ENCODE results near the gene FRRS1.

Gene FRRS1

GRCh38 chr1:99670583-99670982, 95.9 kb downstream of the FRRS1 start:
- TF ChIP-seq, protein P1, sequence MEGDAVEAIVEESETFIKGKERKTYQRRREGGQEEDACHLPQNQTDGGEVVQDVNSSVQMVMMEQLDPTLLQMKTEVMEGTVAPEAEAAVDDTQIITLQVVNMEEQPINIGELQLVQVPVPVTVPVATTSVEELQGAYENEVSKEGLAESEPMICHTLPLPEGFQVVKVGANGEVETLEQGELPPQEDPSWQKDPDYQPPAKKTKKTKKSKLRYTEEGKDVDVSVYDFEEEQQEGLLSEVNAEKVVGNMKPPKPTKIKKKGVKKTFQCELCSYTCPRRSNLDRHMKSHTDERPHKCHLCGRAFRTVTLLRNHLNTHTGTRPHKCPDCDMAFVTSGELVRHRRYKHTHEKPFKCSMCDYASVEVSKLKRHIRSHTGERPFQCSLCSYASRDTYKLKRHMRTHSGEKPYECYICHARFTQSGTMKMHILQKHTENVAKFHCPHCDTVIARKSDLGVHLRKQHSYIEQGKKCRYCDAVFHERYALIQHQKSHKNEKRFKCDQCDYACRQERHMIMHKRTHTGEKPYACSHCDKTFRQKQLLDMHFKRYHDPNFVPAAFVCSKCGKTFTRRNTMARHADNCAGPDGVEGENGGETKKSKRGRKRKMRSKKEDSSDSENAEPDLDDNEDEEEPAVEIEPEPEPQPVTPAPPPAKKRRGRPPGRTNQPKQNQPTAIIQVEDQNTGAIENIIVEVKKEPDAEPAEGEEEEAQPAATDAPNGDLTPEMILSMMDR (IDR thresholded peaks at IDR 0.05; ENCODE audit: low read depth, low read length, missing control alignments): no peak
- no peak for DNase-seq (ENCODE audit: low read depth)

DNA sequence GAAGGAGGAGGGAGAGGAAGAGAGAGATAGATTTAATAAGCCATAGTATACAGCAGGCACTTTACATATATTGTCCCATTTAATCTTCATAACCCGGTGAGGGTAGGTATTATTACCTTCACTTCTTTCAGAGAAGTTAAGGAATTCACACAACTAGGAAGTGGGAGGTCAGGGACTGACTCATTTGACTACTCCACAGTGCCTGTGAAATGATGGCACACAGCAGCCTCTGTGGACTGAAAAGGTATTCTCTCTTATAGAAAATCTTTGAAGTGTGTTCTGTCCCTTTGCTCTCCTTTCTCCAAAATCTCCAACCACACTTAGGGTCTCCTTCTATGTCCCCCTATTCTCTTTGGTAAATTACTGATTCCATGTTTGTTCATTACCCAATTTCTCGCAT, 96.6 kb downstream of the FRRS1 start:
- DNase-seq (ENCODE audit: low read depth): no peak
- TF ChIP-seq, protein P1 (IDR thresholded peaks at IDR 0.05; ENCODE audit: low read depth, low read length, missing control alignments): no peak
- no peak overlapping the region for H3K4me3 ChIP-seq (ENCODE audit: low read depth, low read length)

More at GRCh38 chr1:99670583-99670982, 95.9 kb downstream of the FRRS1 start:
- H3K4me3 ChIP-seq (ENCODE audit: low read depth, low read length): no peak overlapping the region

DNA sequence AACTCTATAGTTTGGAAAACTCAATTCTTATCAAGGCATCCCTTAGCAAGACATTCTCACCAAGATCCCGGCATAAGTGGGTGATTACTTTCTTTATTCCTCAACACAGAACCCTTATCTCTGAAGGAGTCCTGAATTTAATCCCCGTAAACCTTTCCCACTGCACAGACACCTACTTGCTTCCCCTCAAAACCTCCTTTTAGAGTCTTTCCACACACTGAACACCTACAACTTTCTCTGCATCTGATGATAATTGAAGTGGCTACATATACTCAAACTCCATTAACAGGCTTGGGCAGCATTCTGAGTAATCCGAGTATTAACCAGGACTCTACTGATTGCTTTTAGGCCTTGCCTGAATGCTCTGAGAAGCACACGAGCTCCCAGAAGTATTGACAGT, 97.1 kb downstream of the FRRS1 start:
- no peak for DNase-seq (ENCODE audit: low read depth)
- TF ChIP-seq, protein P1 (IDR thresholded peaks at IDR 0.05; ENCODE audit: low read depth, low read length, missing control alignments): no peak
- H3K4me3 ChIP-seq (ENCODE audit: low read depth, low read length): no peak overlapping the region

GRCh38 chr1:99665212-99665611, 101.2 kb downstream of the FRRS1 start:
- no peak for DNase-seq (ENCODE audit: low read depth)
- TF ChIP-seq, protein P1 (IDR thresholded peaks at IDR 0.05; ENCODE audit: low read depth, low read length, missing control alignments): no peak
- no peak overlapping the region for H3K4me3 ChIP-seq (ENCODE audit: low read depth, low read length)

DNA sequence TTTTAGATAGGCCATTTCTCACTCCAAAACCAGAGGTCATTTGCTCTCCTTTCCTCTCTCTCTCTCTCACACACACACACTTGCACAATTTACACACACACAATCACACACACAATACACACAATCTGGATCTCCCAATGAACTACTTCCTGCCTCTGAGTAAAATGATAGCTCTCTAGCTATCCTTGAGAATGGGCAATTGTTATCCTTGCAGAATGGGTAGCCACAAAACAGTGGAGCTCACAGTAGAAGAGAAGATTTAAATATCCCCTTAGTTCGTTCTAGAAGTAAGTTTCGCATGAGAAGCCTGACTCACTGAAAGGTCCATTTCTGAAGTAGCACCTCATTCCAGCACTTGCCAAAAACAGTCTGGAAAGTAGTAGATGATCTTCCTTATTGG, 102.9 kb downstream of the FRRS1 start:
- DNase-seq (ENCODE audit: low read depth): no peak
- H3K4me3 ChIP-seq (ENCODE audit: low read depth, low read length): no peak overlapping the region
- TF ChIP-seq, protein P1 (IDR thresholded peaks at IDR 0.05; ENCODE audit: low read depth, low read length, missing control alignments): no peak

- no peak overlapping the region for H3K4me3 ChIP-seq (ENCODE audit: low read depth, low read length)
- DNase-seq (ENCODE audit: low read depth): no peak
- TF ChIP-seq, protein P1 (IDR thresholded peaks at IDR 0.05; ENCODE audit: low read depth, low read length, missing control alignments): no peak
These were observed 103.8 kb downstream of the FRRS1 start for GRCh38 chr1:99662539-99663080.

GRCh38 chr1:99661780-99662179, 104.7 kb downstream of the FRRS1 start:
- TF ChIP-seq, protein P1 (IDR thresholded peaks at IDR 0.05; ENCODE audit: low read depth, low read length, missing control alignments): no peak
- no peak overlapping the region for H3K4me3 ChIP-seq (ENCODE audit: low read depth, low read length)
- DNase-seq (ENCODE audit: low read depth): no peak
